Measurements from ENCODE around the gene IGF2BP3.

The IGF2BP3 gene

DNA sequence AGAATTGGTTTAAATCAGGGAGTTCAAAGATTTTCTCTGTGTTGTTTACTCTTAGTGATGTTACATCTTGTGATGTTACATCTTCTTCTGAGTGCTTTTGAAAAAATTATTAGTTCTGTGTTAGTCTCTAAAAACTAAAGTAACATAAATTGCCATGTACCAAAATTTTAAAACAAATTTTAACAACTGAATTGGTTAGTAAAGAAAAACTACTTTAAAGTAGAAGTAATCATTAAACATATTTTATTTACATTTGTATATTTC, 5.2 kb upstream of the IGF2BP3 start:
- no peak overlapping the region for H3K4me3 ChIP-seq (IDR thresholded peaks at IDR 0.05; ENCODE audit: insufficient read depth, low read depth, low read length)
- H2AFZ ChIP-seq (ENCODE audit: low read depth): no peak overlapping the region
- peaks cover 37% of the 10 kb centered on the region for H3K4me1 ChIP-seq (ENCODE audit: low read depth, poor library complexity, severe bottlenecking)
- H3K4me2 ChIP-seq: peak overlapping the region; percentile 94
- peak overlapping the region; percentile 94 for H3K9ac ChIP-seq
- peak overlapping the region; percentile 95 for H3K27ac ChIP-seq
- no peaks in the 10 kb centered on the region for H4K20me1 ChIP-seq (ENCODE audit: insufficient read depth)
- no peak for TF ChIP-seq CTCF (conservative IDR thresholded peaks at IDR 0.05; ENCODE audit: low read depth, low read length)
- peaks cover 88% of the 10 kb centered on the region for H3K79me2 ChIP-seq (ENCODE audit: insufficient read depth, low read depth)
- H3K27me3 ChIP-seq (ENCODE audit: insufficient read depth, low read depth): no peaks in the 10 kb centered on the region
- no peaks in the 10 kb centered on the region for H3K36me3 ChIP-seq (ENCODE audit: insufficient read depth)

- Histone ChIP-seq H4K20me1 (ENCODE audit: insufficient read depth) (no peaks in the 10 kb centered on the region), H3K4me1 (ENCODE audit: low read depth, poor library complexity, severe bottlenecking) (peaks cover 32% of the 10 kb centered on the region), H3K9ac (peak overlapping the region; percentile 94), H3K4me2 (peak overlapping the region; percentile 94), H3K27me3 (ENCODE audit: insufficient read depth, low read depth) (no peaks in the 10 kb centered on the region), H3K36me3 (ENCODE audit: insufficient read depth) (no peaks in the 10 kb centered on the region), H3K4me3 (IDR thresholded peaks at IDR 0.05; ENCODE audit: insufficient read depth, low read depth, low read length) (no peak overlapping the region), H3K79me2 (ENCODE audit: insufficient read depth, low read depth) (peaks cover 86% of the 10 kb centered on the region), H3K27ac (peak overlapping the region; percentile 95), H2AFZ (ENCODE audit: low read depth) (no peak overlapping the region)
- TF ChIP-seq CTCF (conservative IDR thresholded peaks at IDR 0.05; ENCODE audit: low read depth, low read length): no peak
Measured at GRCh38 chr7:23474829-23475575, 4.7 kb upstream of the IGF2BP3 start.

DNA sequence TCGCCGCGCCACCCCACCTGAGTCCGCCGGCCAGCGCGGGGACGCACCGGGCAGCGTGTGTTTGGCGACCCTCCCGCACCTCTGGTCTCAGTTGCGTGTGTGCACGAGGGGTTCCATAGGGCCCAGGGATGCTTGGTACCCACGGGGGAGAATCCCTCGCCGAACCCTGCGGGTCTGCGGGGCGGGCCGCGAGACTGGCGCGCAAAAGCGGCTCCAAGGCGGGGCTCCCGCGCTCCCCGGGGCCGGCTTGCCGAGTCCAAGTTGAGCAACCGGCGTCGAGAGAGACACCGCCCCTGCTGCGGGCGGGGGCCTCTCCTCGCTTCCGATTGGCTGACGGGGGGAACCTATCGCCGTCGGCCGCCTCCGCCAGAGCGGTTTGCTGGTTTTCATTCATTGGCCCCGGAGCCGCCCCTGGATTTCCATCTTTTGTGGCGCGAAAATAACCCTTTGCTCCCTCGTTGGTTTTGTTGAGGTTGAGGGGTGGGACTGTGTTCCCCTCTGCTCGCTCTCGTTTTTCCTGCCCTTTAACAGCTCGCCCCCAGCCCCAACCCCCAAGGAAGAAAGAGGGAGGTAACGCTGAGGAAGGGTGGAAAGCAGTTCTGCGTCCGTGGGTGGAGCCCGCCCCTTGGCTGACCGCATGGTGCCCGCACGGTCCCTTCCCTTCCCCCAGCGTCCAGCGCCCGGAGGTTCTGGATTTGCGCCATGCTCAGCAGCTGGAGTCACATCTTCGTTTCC, 4.0 kb upstream of the IGF2BP3 start:
- H4K20me1 ChIP-seq (ENCODE audit: insufficient read depth): no peaks in the 10 kb centered on the region
- no peaks in the 10 kb centered on the region for H3K36me3 ChIP-seq (ENCODE audit: insufficient read depth)
- no peak for TF ChIP-seq CTCF (conservative IDR thresholded peaks at IDR 0.05; ENCODE audit: low read depth, low read length)
- H3K4me3 ChIP-seq (IDR thresholded peaks at IDR 0.05; ENCODE audit: insufficient read depth, low read depth, low read length): no peak overlapping the region
- peaks cover 25% of the 10 kb centered on the region for H3K4me1 ChIP-seq (ENCODE audit: low read depth, poor library complexity, severe bottlenecking)
- peak overlapping the region; percentile 99 for H3K4me2 ChIP-seq
- H2AFZ ChIP-seq (ENCODE audit: low read depth): no peak overlapping the region
- no peaks in the 10 kb centered on the region for H3K27me3 ChIP-seq (ENCODE audit: insufficient read depth, low read depth)
- peaks cover 86% of the 10 kb centered on the region for H3K79me2 ChIP-seq (ENCODE audit: insufficient read depth, low read depth)
- H3K9ac ChIP-seq: peak overlapping the region; percentile 94
- peak overlapping the region; percentile 95 for H3K27ac ChIP-seq

- Histone ChIP-seq H3K9ac (peak overlapping the region; percentile 94), H3K27me3 (ENCODE audit: insufficient read depth, low read depth) (no peaks in the 10 kb centered on the region), H3K4me3 (IDR thresholded peaks at IDR 0.05; ENCODE audit: insufficient read depth, low read depth, low read length) (peak overlapping the region; percentile 64)
Measured at GRCh38 chr7:23473844-23474093, 3.5 kb upstream of the IGF2BP3 start.

More at GRCh38 chr7:23473844-23474093, 3.5 kb upstream of the IGF2BP3 start:
- Histone ChIP-seq H3K27ac (peak overlapping the region; percentile 95), H3K4me1 (ENCODE audit: low read depth, poor library complexity, severe bottlenecking) (peaks cover 20% of the 10 kb centered on the region), H3K36me3 (ENCODE audit: insufficient read depth) (no peaks in the 10 kb centered on the region), H3K4me2 (peak overlapping the region; percentile 99), H2AFZ (ENCODE audit: low read depth) (no peak overlapping the region), H3K79me2 (ENCODE audit: insufficient read depth, low read depth) (peaks cover 86% of the 10 kb centered on the region), H4K20me1 (ENCODE audit: insufficient read depth) (no peaks in the 10 kb centered on the region)
- TF ChIP-seq CTCF (conservative IDR thresholded peaks at IDR 0.05; ENCODE audit: low read depth, low read length): no peak

Measured in KMS-11 (cell line).